Upper lobe of left lung (tissue), 4 donors: ENCODE measurements around the gene THOP1.
A peak's percentile ranks its signal among the peaks of the same experiment; 100 is the strongest.

Source experiments
- CTCF ChIP-seq, 6 experiments: fragments of 450-650 bp in 4 of 6; fragments of 200-600 bp in 2 of 6; sonication (generic) in 2 of 6; IDR thresholded peaks; one replicate each; pipeline ENCODE4 v1.5.1; 2016 to 2019; ENCODE audit warnings: antibody characterized with exemption in 6 of 6
- EP300 ChIP-seq, 4 donors: sonication (generic); formaldehyde crosslinking; IDR thresholded peaks; one replicate each; pipeline ENCODE4 v1.5.1; 2017; ENCODE audit warnings: antibody characterized with exemption in 4 of 4, control low read depth in 2 of 4
- POLR2AphosphoS5 ChIP-seq, 2 donors: sonication (generic); formaldehyde crosslinking; IDR thresholded peaks; one replicate each; pipeline ENCODE4 v1.5.1; 2017; ENCODE audit warnings: antibody characterized with exemption in 2 of 2

- TF ChIP-seq CTCF (IDR thresholded peaks at IDR 0.05) (no peak), POLR2AphosphoS5 (IDR thresholded peaks at IDR 0.05) (peak in 1 of 2 donors; percentile 16), EP300 (IDR thresholded peaks at IDR 0.05) (no peak)
Measured at GRCh38 chr19:2775556-2776430, 9.5 kb upstream of the THOP1 start.
